Psoas muscle (tissue), 8 donors: ENCODE data around the gene PBX4. TPM values are rescaled to one million over a fixed set of nuclear protein-coding genes. Genes with fewer than 3 reads are reported as not detected.

Experiments
- ATAC-seq, 4 donors: fragments of 200-7000 bp; cut with Tn5 transposase; one replicate each; pipeline ENCODE4 v1.9.1; 2020; ENCODE audit warnings: moderate library complexity in 3 of 4, mild to moderate bottlenecking in 2 of 4
- DNase-seq, 2 donors: peaks; one replicate each; pipeline ENCODE4 v3.0.0-alpha.2; 2020
- H3K27ac ChIP-seq: fragments of 200-600 bp; one replicate; pipeline ENCODE4 v1.8.0; 2022
- H3K27me3 ChIP-seq, 3 donors: fragments of 200-600 bp in 1 of 3; one replicate each; pipeline versions ENCODE4 v1.6.1 to v1.8.0; 2013 to 2022; ENCODE audit warnings: low read length in 2 of 3, mild to moderate bottlenecking in 2 of 3, moderate library complexity in 1 of 3; ENCODE audit not compliant: insufficient read depth in 3 of 3
- H3K36me3 ChIP-seq, 2 donors: fragments of 200-600 bp in 1 of 2; one replicate each; pipeline versions ENCODE4 v1.6.1 to v1.8.0; 2013 to 2022; ENCODE audit warnings: low read depth in 1 of 2, mild to moderate bottlenecking in 1 of 2, moderate library complexity in 1 of 2; ENCODE audit not compliant: insufficient read depth in 1 of 2
- H3K4me1 ChIP-seq: fragments of 200-600 bp; one replicate; pipeline ENCODE4 v1.8.0; 2022
- H3K4me3 ChIP-seq: fragments of 200-600 bp; one replicate; pipeline ENCODE4 v1.8.0; 2022; ENCODE audit warnings: mild to moderate bottlenecking
- H3K9me3 ChIP-seq: fragments of 200-600 bp; one replicate; pipeline ENCODE4 v1.8.0; 2022
- CTCF ChIP-seq: fragments of 200-600 bp; IDR thresholded peaks from one replicate; pipeline ENCODE4 v1.8.0; 2022; ENCODE audit warnings: antibody characterized with exemption
- WGBS, 3 donors: extraction: QIAGEN DNeasy Blood & Tissue Kit; methylation state at CpG; one replicate each; pipeline versions ENCODE4 v1.1.6 to v1.1.7; 2013; 5-methylcytosine and 5-hydroxymethylcytosine counted together
- intact Hi-C, 2 donors: fragments of 100-400 bp; cut with DNase I; formaldehyde crosslinking; loops; one replicate each; pipeline versions ENCODE4 v1.11.0 to v1.14.2; 2022
- polyA plus RNA-seq, 3 donors: library from polyadenylated mRNA; stranded (reverse); fragments of 200-250 nt; gene quantifications; one replicate each; pipeline ENCODE4 v1.2.3, GENCODE V29; 2013
- total RNA-seq, 4 donors: library from RNA; stranded (reverse); fragmentation: NEBNext Ultra II Directional in 2 of 4; extraction: Animal tissue kit (Norgen Biotek cat#: 25700) in 2 of 4; gene quantifications; one replicate each; pipeline versions ENCODE4 v1.2.1 to v1.2.4, GENCODE V29; 2021 to 2023
- donor health status: healthy with polysubstance abuse.
- donor health status: DM: no; HTN: no; CAD: no; lungs with moderate emphysema.
- donor health status: Bipolar disorder and iron deficiency.
- donor health status: healthy.
- donor health status: DM: yes; HTN: yes; CAD: no.
- donor health status: DM: no; HTN: no; CAD: no.
- donor health status: DM: no; HTN: no; CAD: no.
- donor health status: DM: yes; HTN: yes; CAD: no.

PBX4 gene
- total and polyA plus RNA-seq, 7 donors: 0.06 to 0.17 (median 0.08) TPM; not detected in 4

- DNase-seq (no peak), ATAC-seq (no peak)
- no peak for TF ChIP-seq CTCF
- 34 to 36% (median 36%) methylated on average over 8 of the region's 8 CpGs for WGBS, 3 donors
- no peaks in the 10 kb centered on the region for H3K4me1 ChIP-seq
- H3K9me3 ChIP-seq: no peaks in the 10 kb centered on the region
- H3K27me3 ChIP-seq: peaks cover 0 to 45% (median 12%) of the 10 kb centered on the region in 3 donors
- intact Hi-C loops: no loop called here
- no peak overlapping the region for H3K27ac ChIP-seq
- H3K36me3 ChIP-seq: no peaks in the 10 kb centered on the region
- no peak overlapping the region for H3K4me3 ChIP-seq
Measured at GRCh38 chr19:19550485-19550929, 68.0 kb downstream of the PBX4 start.

GRCh38 chr19:19549804-19550464 lies 68.6 kb downstream of the PBX4 start:
- 41 to 45% (median 44%) methylated on average over 19 to 23 of the region's 23 CpGs for WGBS, 3 donors
- Histone ChIP-seq H3K4me3 (no peak overlapping the region), H3K4me1 (no peaks in the 10 kb centered on the region), H3K9me3 (no peaks in the 10 kb centered on the region), H3K27me3 (peaks cover 0 to 45% (median 14%) of the 10 kb centered on the region in 3 donors), H3K36me3 (no peaks in the 10 kb centered on the region), H3K27ac (no peak overlapping the region)
- DNase-seq (no peak), ATAC-seq (no peak)
- intact Hi-C loops: no loop called here
- no peak for TF ChIP-seq CTCF

GRCh38 chr19:19548915-19549759 lies 69.3 kb downstream of the PBX4 start:
- WGBS, 3 donors: 49 to 56% (median 56%) methylated on average over 13 of the region's 13 CpGs
- no peak overlapping the region for H3K27ac ChIP-seq
- ATAC-seq (no peak), DNase-seq (no peak)
- H3K9me3 ChIP-seq: no peaks in the 10 kb centered on the region
- H3K4me3 ChIP-seq: no peak overlapping the region
- no peaks in the 10 kb centered on the region for H3K36me3 ChIP-seq
- intact Hi-C loops: no loop called here
- H3K27me3 ChIP-seq: peaks cover 0 to 45% (median 16%) of the 10 kb centered on the region in 3 donors
- H3K4me1 ChIP-seq: no peaks in the 10 kb centered on the region
- TF ChIP-seq CTCF: no peak

GRCh38 chr19:19547674-19548336 lies 70.7 kb downstream of the PBX4 start:
- intact Hi-C loops: no loop called here
- 48 to 59% (median 51%) methylated on average over 15 of the region's 15 CpGs for WGBS, 3 donors
- TF ChIP-seq CTCF: no peak
- Histone ChIP-seq H3K36me3 (no peaks in the 10 kb centered on the region), H3K9me3 (no peaks in the 10 kb centered on the region), H3K27me3 (peaks cover 0 to 56% (median 18%) of the 10 kb centered on the region in 3 donors), H3K27ac (no peak overlapping the region), H3K4me3 (no peak overlapping the region), H3K4me1 (no peaks in the 10 kb centered on the region)
- DNase-seq (no peak), ATAC-seq (no peak)
